ENCODE data around the gene RASSF3.

Gene RASSF3

DNA sequence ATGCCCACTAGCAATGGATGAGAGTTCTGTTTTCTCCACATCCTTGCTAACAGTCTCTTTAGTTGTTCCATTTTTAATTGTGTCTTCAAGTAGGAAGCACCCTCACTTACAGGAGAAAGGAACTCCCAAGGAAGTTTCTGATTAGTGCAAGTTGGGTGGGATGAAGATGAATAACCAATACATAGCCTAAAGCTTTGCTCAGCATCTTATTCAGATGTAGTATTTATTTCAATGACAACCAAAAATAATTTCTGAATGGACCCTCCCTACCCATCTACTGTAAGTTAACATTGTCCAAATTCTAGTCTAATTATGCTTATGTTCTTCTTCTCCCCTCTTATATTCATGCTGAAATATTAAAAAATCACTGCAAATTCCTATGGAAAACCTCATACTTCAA, 36.0 kb downstream of the RASSF3 start:
- Histone ChIP-seq H3K4ac (ENCODE audit: low read depth, low read length) (no peak overlapping the region), H3K14ac (ENCODE audit: low read length) (no peak overlapping the region), H2AFZ (ENCODE audit: insufficient read depth, low read length, poor library complexity) (no peak overlapping the region), H3K23ac (ENCODE audit: low read length) (no peak overlapping the region), H3K4me3 (ENCODE audit: low read depth, low read length) (no peak overlapping the region), H4K12ac (ENCODE audit: low read depth, low read length) (no peak overlapping the region), H3K79me2 (ENCODE audit: control insufficient read depth, insufficient read depth, low read length, poor library complexity) (no peaks in the 10 kb centered on the region), H2BK5ac (ENCODE audit: low read depth, low read length, poor library complexity) (no peak overlapping the region), H2BK12ac (ENCODE audit: low read length) (no peak overlapping the region), H3K79me1 (ENCODE audit: low read length) (no peaks in the 10 kb centered on the region), H3K4me2 (ENCODE audit: low read length) (no peak overlapping the region), H4K91ac (ENCODE audit: low read depth, low read length) (no peak overlapping the region), H2BK120ac (ENCODE audit: insufficient read depth, low read length, poor library complexity) (no peak overlapping the region), H3K9me3 (ENCODE audit: insufficient read depth, low read depth, low read length) (no peaks in the 10 kb centered on the region), H2AK5ac (ENCODE audit: low read length) (no peak overlapping the region), H4K8ac (ENCODE audit: low read depth, low read length) (no peak overlapping the region), H3K4me1 (ENCODE audit: control insufficient read depth in 1 of 2, insufficient read depth in 2 of 2, low read length in 2 of 2) (no peaks in the 10 kb centered on the region), H3K9ac (ENCODE audit: low read length) (no peak overlapping the region), H3K18ac (ENCODE audit: low read length) (no peak overlapping the region), H3K27me3 (ENCODE audit: insufficient read depth, low read length) (no peaks in the 10 kb centered on the region), H3K36me3 (ENCODE audit: control insufficient read depth in 1 of 2, insufficient read depth in 2 of 2, low read length in 2 of 2) (no peaks in the 10 kb centered on the region), H3K27ac (ENCODE audit: low read depth, low read length) (no peak overlapping the region)
- no peak for DNase-seq

DNA sequence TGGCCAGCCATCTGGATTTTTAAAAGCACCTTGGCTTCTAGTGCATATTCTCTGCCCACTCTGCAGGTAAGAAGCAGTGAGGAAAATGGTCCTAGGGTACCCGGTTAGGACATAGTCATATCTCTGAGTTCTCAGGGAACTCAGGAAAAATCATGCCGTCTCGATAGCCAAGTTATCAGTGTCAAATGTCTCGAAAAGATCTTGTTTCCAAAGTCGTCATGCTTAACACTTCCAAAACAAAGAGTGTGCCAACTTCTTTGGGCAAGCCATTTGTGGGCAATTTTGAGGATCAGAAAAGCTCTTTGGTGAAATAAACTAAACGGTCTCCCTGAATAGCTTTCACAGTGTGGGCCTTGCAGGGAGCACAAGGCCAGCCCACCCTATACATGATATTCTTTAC, 39.2 kb downstream of the RASSF3 start:
- Histone ChIP-seq H3K79me1 (ENCODE audit: low read length) (no peaks in the 10 kb centered on the region), H3K4me1 (ENCODE audit: control insufficient read depth in 1 of 2, insufficient read depth in 2 of 2, low read length in 2 of 2) (peaks cover 3% of the 10 kb centered on the region in 2 experiments), H2AK5ac (ENCODE audit: low read length) (no peak overlapping the region), H2BK5ac (ENCODE audit: low read depth, low read length, poor library complexity) (no peak overlapping the region), H3K18ac (ENCODE audit: low read length) (no peak overlapping the region), H3K4me3 (ENCODE audit: low read depth, low read length) (no peak overlapping the region), H3K4ac (ENCODE audit: low read depth, low read length) (no peak overlapping the region), H3K23ac (ENCODE audit: low read length) (no peak overlapping the region), H3K9me3 (ENCODE audit: insufficient read depth, low read depth, low read length) (no peaks in the 10 kb centered on the region), H3K27ac (ENCODE audit: low read depth, low read length) (no peak overlapping the region), H2BK120ac (ENCODE audit: insufficient read depth, low read length, poor library complexity) (no peak overlapping the region), H2AFZ (ENCODE audit: insufficient read depth, low read length, poor library complexity) (no peak overlapping the region), H4K12ac (ENCODE audit: low read depth, low read length) (no peak overlapping the region), H3K27me3 (ENCODE audit: insufficient read depth, low read length) (no peaks in the 10 kb centered on the region), H4K91ac (ENCODE audit: low read depth, low read length) (no peak overlapping the region), H3K9ac (ENCODE audit: low read length) (no peak overlapping the region), H3K36me3 (ENCODE audit: control insufficient read depth in 1 of 2, insufficient read depth in 2 of 2, low read length in 2 of 2) (no peaks in the 10 kb centered on the region), H3K4me2 (ENCODE audit: low read length) (no peak overlapping the region), H3K79me2 (ENCODE audit: control insufficient read depth, insufficient read depth, low read length, poor library complexity) (no peaks in the 10 kb centered on the region), H4K8ac (ENCODE audit: low read depth, low read length) (no peak overlapping the region), H2BK12ac (ENCODE audit: low read length) (no peak overlapping the region), H3K14ac (ENCODE audit: low read length) (no peak overlapping the region)
- WGBS (ENCODE audit: extremely low coverage, insufficient coverage, insufficient read length), result no CpG with 5 or more reads among the region's 6 CpGs
- no peak for DNase-seq

DNA sequence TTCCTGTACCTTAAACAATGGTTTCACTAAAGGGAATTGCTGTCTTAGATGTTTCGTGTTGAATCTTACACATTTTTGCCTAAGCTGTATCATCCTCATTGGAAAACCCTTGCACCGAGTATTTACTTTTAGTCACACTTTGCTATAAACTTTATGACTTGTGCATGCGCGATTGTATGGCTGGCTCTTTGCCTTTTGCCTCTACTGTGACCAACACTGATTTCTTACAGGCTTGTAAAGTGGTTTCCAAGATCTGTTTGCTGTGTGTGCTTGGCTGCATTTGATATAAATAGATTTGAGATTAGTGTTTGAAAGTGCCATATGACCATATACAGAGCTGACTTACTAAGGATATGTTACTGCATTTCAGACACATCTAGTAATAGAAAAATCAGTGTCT, 40.5 kb downstream of the RASSF3 start:
- H3K14ac ChIP-seq (ENCODE audit: low read length), result no peak overlapping the region
- H3K4me1 ChIP-seq (ENCODE audit: control insufficient read depth in 1 of 2, insufficient read depth in 2 of 2, low read length in 2 of 2), result peaks cover 3% of the 10 kb centered on the region in 2 experiments
- no peak overlapping the region for H2BK5ac ChIP-seq (ENCODE audit: low read depth, low read length, poor library complexity)
- H3K79me1 ChIP-seq (ENCODE audit: low read length), result no peaks in the 10 kb centered on the region
- no peak overlapping the region for H3K4me3 ChIP-seq (ENCODE audit: low read depth, low read length)
- no peaks in the 10 kb centered on the region for H3K27me3 ChIP-seq (ENCODE audit: insufficient read depth, low read length)
- H3K18ac ChIP-seq (ENCODE audit: low read length), result no peak overlapping the region
- H2AK5ac ChIP-seq (ENCODE audit: low read length), result no peak overlapping the region
- H4K8ac ChIP-seq (ENCODE audit: low read depth, low read length), result no peak overlapping the region
- no peak overlapping the region for H3K23ac ChIP-seq (ENCODE audit: low read length)
- H3K79me2 ChIP-seq (ENCODE audit: control insufficient read depth, insufficient read depth, low read length, poor library complexity), result no peaks in the 10 kb centered on the region
- no peaks in the 10 kb centered on the region for H3K36me3 ChIP-seq (ENCODE audit: control insufficient read depth in 1 of 2, insufficient read depth in 2 of 2, low read length in 2 of 2)
- no peak overlapping the region for H3K4ac ChIP-seq (ENCODE audit: low read depth, low read length)
- H3K4me2 ChIP-seq (ENCODE audit: low read length), result no peak overlapping the region
- no peak overlapping the region for H2AFZ ChIP-seq (ENCODE audit: insufficient read depth, low read length, poor library complexity)
- H3K9me3 ChIP-seq (ENCODE audit: insufficient read depth, low read depth, low read length), result no peaks in the 10 kb centered on the region
- H3K27ac ChIP-seq (ENCODE audit: low read depth, low read length), result no peak overlapping the region
- no peak overlapping the region for H4K91ac ChIP-seq (ENCODE audit: low read depth, low read length)
- no peak overlapping the region for H4K12ac ChIP-seq (ENCODE audit: low read depth, low read length)
- WGBS (ENCODE audit: extremely low coverage, insufficient coverage, insufficient read length), result no CpG with 5 or more reads among the region's 4 CpGs
- no peak for DNase-seq
- H2BK12ac ChIP-seq (ENCODE audit: low read length), result no peak overlapping the region
- no peak overlapping the region for H2BK120ac ChIP-seq (ENCODE audit: insufficient read depth, low read length, poor library complexity)
- H3K9ac ChIP-seq (ENCODE audit: low read length), result no peak overlapping the region

DNA sequence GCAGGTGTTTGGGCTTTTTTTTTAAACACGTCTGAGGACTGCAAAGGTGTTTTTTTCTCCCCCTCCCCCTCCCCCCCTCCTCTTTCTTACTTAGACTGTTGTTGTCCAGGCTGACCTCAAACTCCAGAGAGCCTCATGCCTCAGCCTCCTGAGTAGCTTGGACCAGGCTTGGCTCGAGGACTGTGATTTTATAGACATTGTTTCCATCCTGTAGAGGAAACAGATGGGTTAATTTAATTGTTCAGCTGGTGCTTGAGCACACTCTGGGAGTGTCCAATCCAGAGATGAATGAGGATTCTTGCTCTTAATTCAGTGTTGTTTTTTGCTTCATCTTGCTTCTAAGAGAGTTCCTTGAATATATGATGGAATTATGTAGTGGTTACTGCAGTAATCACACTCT, 42.1 kb downstream of the RASSF3 start:
- WGBS (ENCODE audit: extremely low coverage, insufficient coverage, insufficient read length), result no CpG with 5 or more reads among the region's 2 CpGs
- Histone ChIP-seq H2BK12ac (ENCODE audit: low read length) (no peak overlapping the region), H3K18ac (ENCODE audit: low read length) (no peak overlapping the region), H2BK120ac (ENCODE audit: insufficient read depth, low read length, poor library complexity) (no peak overlapping the region), H3K4me1 (ENCODE audit: control insufficient read depth in 1 of 2, insufficient read depth in 2 of 2, low read length in 2 of 2) (peaks cover 3% of the 10 kb centered on the region in 2 experiments), H3K4ac (ENCODE audit: low read depth, low read length) (no peak overlapping the region), H3K9ac (ENCODE audit: low read length) (no peak overlapping the region), H3K36me3 (ENCODE audit: control insufficient read depth in 1 of 2, insufficient read depth in 2 of 2, low read length in 2 of 2) (no peaks in the 10 kb centered on the region), H2AK5ac (ENCODE audit: low read length) (no peak overlapping the region), H3K4me3 (ENCODE audit: low read depth, low read length) (no peak overlapping the region), H3K9me3 (ENCODE audit: insufficient read depth, low read depth, low read length) (no peaks in the 10 kb centered on the region), H3K23ac (ENCODE audit: low read length) (no peak overlapping the region), H3K79me2 (ENCODE audit: control insufficient read depth, insufficient read depth, low read length, poor library complexity) (no peaks in the 10 kb centered on the region), H3K79me1 (ENCODE audit: low read length) (no peaks in the 10 kb centered on the region), H4K91ac (ENCODE audit: low read depth, low read length) (no peak overlapping the region), H4K12ac (ENCODE audit: low read depth, low read length) (no peak overlapping the region), H3K27me3 (ENCODE audit: insufficient read depth, low read length) (no peaks in the 10 kb centered on the region), H2AFZ (ENCODE audit: insufficient read depth, low read length, poor library complexity) (no peak overlapping the region), H3K14ac (ENCODE audit: low read length) (no peak overlapping the region), H2BK5ac (ENCODE audit: low read depth, low read length, poor library complexity) (no peak overlapping the region), H3K4me2 (ENCODE audit: low read length) (no peak overlapping the region), H4K8ac (ENCODE audit: low read depth, low read length) (no peak overlapping the region), H3K27ac (ENCODE audit: low read depth, low read length) (no peak overlapping the region)
- no peak for DNase-seq
